Spinal cord (tissue), 10 donors: Measurements from ENCODE around the gene PSG5. TPM values are rescaled to one million over a fixed set of nuclear protein-coding genes. Genes with fewer than 3 reads are reported as not detected.
"Not testable (repeated sequence)": the region's sequence is repeated elsewhere in the genome, so short reads cannot be mapped to it uniquely, and the experiment has no call there.

Experiments used
- DNase-seq, 6 donors: peaks; one replicate each; pipeline versions ENCODE4 v3.0.0 to v3.0.0-alpha.2; 2013 to 2015; ENCODE audit warnings: low spot score in 6 of 6, low read depth in 4 of 6
- H3K27ac ChIP-seq: one replicate; pipeline ENCODE4 v1.5.1; 2013; ENCODE audit warnings: low read depth, low read length, control low read depth
- H3K27me3 ChIP-seq: one replicate; pipeline ENCODE4 v1.6.1; 2013; ENCODE audit warnings: low read length; ENCODE audit not compliant: control insufficient read depth, insufficient read depth
- H3K36me3 ChIP-seq: one replicate; pipeline ENCODE4 v1.6.1; 2013; ENCODE audit warnings: low read length; ENCODE audit not compliant: control insufficient read depth, insufficient read depth
- H3K4me1 ChIP-seq: one replicate; pipeline ENCODE4 v1.6.1; 2013; ENCODE audit warnings: low read length; ENCODE audit not compliant: control insufficient read depth, insufficient read depth
- H3K4me3 ChIP-seq: one replicate; pipeline ENCODE4 v1.5.1; 2013; ENCODE audit warnings: low read depth, low read length, control low read depth
- H3K9me3 ChIP-seq: one replicate; pipeline ENCODE4 v1.6.1; 2013; ENCODE audit warnings: low read length; ENCODE audit not compliant: control insufficient read depth, insufficient read depth
- WGBS: methylation state at CpG from one replicate; pipeline ENCODE4 v1.1.5; 2013; ENCODE audit warnings: missing lambda C conversion rate; ENCODE audit not compliant: insufficient coverage; 5-methylcytosine and 5-hydroxymethylcytosine counted together
- polyA plus RNA-seq, 2 donors: library from polyadenylated mRNA; unstranded; fragments of 120-200 nt; gene quantifications; one replicate each; pipeline ENCODE4 v1.2.1, GENCODE V29; 2013; ENCODE audit not compliant: insufficient read length in 2 of 2
- total RNA-seq, 2 donors: library from RNA; depleted of rRNA in 1 of 2; stranded (reverse); fragments of 120-200 nt in 1 of 2; fragments of >200 nt in 1 of 2; gene quantifications; one replicate each; pipeline versions ENCODE4 v1.2.3 to v1.2.4, GENCODE V29; 2013 to 2014
- donor health status: healthy.

PSG5 gene
- total and polyA plus RNA-seq, 4 donors: 0.35 to 0.51 (median 0.50) TPM; not detected in 1

GRCh38 chr19:43207991-43208390 lies 21.7 kb upstream of the PSG5 start:
- Histone ChIP-seq H3K9me3 (no peaks in the 10 kb centered on the region), H3K4me1 (no peaks in the 10 kb centered on the region), H3K27me3 (no peaks in the 10 kb centered on the region), H3K4me3 (no peak overlapping the region), H3K36me3 (no peaks in the 10 kb centered on the region), H3K27ac (no peak overlapping the region)
- DNase-seq: no peak
- no CpG with 5 or more reads among the region's 4 CpGs for WGBS

GRCh38 chr19:43207174-43207573 lies 20.8 kb upstream of the PSG5 start:
- not testable (repeated sequence) for H3K4me3 ChIP-seq, H3K4me1 ChIP-seq, H3K27ac ChIP-seq, H3K36me3 ChIP-seq, H3K9me3 ChIP-seq, H3K27me3 ChIP-seq
- peak in 1 of 6 donors; percentile 4 for DNase-seq
- WGBS: no CpG with 5 or more reads among the region's 8 CpGs

- not testable (repeated sequence) for H3K27me3 ChIP-seq, H3K4me3 ChIP-seq, H3K9me3 ChIP-seq, H3K4me1 ChIP-seq, H3K36me3 ChIP-seq, H3K27ac ChIP-seq, DNase-seq
- WGBS: no CpG with 5 or more reads among the region's 9 CpGs
Measured at GRCh38 chr19:43205471-43206105, 19.3 kb upstream of the PSG5 start, which contains the start of gene PSG4. TSS of gene PSG4 (minus strand) at chr19:43205638. CDS start at chr19:43205536, 102 bp downstream.

GRCh38 chr19:43203611-43204010 lies 17.3 kb upstream of the PSG5 start:
- H3K9me3 ChIP-seq, H3K4me1 ChIP-seq, H3K27ac ChIP-seq, H3K4me3 ChIP-seq, H3K27me3 ChIP-seq, DNase-seq, H3K36me3 ChIP-seq: not testable (repeated sequence)
- WGBS: no CpG with 5 or more reads among the region's 7 CpGs

- not testable (repeated sequence) for H3K36me3 ChIP-seq, H3K4me1 ChIP-seq, H3K27ac ChIP-seq, H3K4me3 ChIP-seq, DNase-seq, H3K9me3 ChIP-seq, H3K27me3 ChIP-seq
- WGBS: no CpG with 5 or more reads among the region's 2 CpGs
Measured at GRCh38 chr19:43201891-43202290, 15.6 kb upstream of the PSG5 start.

- H3K9me3 ChIP-seq, H3K4me3 ChIP-seq, DNase-seq, H3K36me3 ChIP-seq, H3K27ac ChIP-seq, H3K4me1 ChIP-seq, H3K27me3 ChIP-seq: not testable (repeated sequence)
- no CpG with 5 or more reads among the region's 7 CpGs for WGBS
Measured at GRCh38 chr19:43201337-43201801, 15.0 kb upstream of the PSG5 start.

GRCh38 chr19:43198686-43199419 lies 12.5 kb upstream of the PSG5 start:
- not testable (repeated sequence) for H3K9me3 ChIP-seq, H3K27me3 ChIP-seq, DNase-seq, H3K36me3 ChIP-seq, H3K4me3 ChIP-seq, H3K4me1 ChIP-seq, H3K27ac ChIP-seq
- WGBS: no CpG with 5 or more reads among the region's 5 CpGs

GRCh38 chr19:43197666-43198397 lies 11.5 kb upstream of the PSG5 start:
- H3K9me3 ChIP-seq, H3K36me3 ChIP-seq, H3K27ac ChIP-seq, DNase-seq, H3K4me1 ChIP-seq, H3K27me3 ChIP-seq, H3K4me3 ChIP-seq: not testable (repeated sequence)
- WGBS: no CpG with 5 or more reads among the region's 7 CpGs

- 88% methylated on average over 6 of the region's 7 CpGs for WGBS
- H3K27me3 ChIP-seq, H3K27ac ChIP-seq, DNase-seq, H3K4me1 ChIP-seq, H3K4me3 ChIP-seq, H3K36me3 ChIP-seq, H3K9me3 ChIP-seq: not testable (repeated sequence)
Measured at GRCh38 chr19:43194397-43194796, 8.1 kb upstream of the PSG5 start.
